Nephron progenitor cell (in vitro differentiated cells): ENCODE data around the gene S100A16.

ENCODE experiments used
- DNase-seq: peaks from one replicate; pipeline ENCODE4 v3.0.0; 2021
- H3K27ac Mint-ChIP-seq: 2 replicates; pipeline ENCODE4 v1.8.0; 2021; ENCODE audit warnings: mild to moderate bottlenecking, moderate library complexity, mixed read lengths
- H3K27me3 Mint-ChIP-seq: 2 replicates; pipeline ENCODE4 v1.8.0; 2021; ENCODE audit warnings: mild to moderate bottlenecking, low read depth, mixed read lengths; ENCODE audit not compliant: poor library complexity
- H3K36me3 Mint-ChIP-seq: 2 replicates; pipeline ENCODE4 v1.8.0; 2021; ENCODE audit warnings: low read depth, mixed read lengths
- H3K4me1 Mint-ChIP-seq: 2 replicates; pipeline ENCODE4 v1.8.0; 2021; ENCODE audit warnings: mixed read lengths
- H3K4me3 Mint-ChIP-seq: 2 replicates; pipeline ENCODE4 v1.8.0; 2021; ENCODE audit warnings: mild to moderate bottlenecking, moderate library complexity, mixed read lengths
- H3K9me3 Mint-ChIP-seq: 2 replicates; pipeline ENCODE4 v1.8.0; 2021; ENCODE audit warnings: mild to moderate bottlenecking, moderate library complexity, mixed read lengths
- CTCF ChIP-seq: fragments of 200-600 bp; sonication (generic); IDR thresholded peaks from 2 replicates; pipeline ENCODE4 v1.5.0; 2021; ENCODE audit warnings: antibody characterized with exemption

S100A16 gene

GRCh38 chr1:153658400-153659174 lies 45.6 kb upstream of the S100A16 start, which contains the start of gene SNAPIN:
Gene SNAPIN (plus strand): TSS chr1:153658703. CDS start chr1:153658744, 41 bp downstream.
- no peaks in the 10 kb centered on the region for H3K9me3 Mint-ChIP-seq
- peak within 1 kb of the TSS; percentile 97 for H3K4me3 Mint-ChIP-seq
- no peak for TF ChIP-seq CTCF
- H3K4me1 Mint-ChIP-seq = peaks cover 26% of the 10 kb centered on the region
- DNase-seq = peak; percentile 90
- peaks cover 3% of the 10 kb centered on the region for H3K27me3 Mint-ChIP-seq
- H3K27ac Mint-ChIP-seq = peak within 1 kb of the TSS; percentile 69
- peaks cover 27% of the 10 kb centered on the region for H3K36me3 Mint-ChIP-seq

- no peaks in the 10 kb centered on the region for H3K9me3 Mint-ChIP-seq
- no peak overlapping the region for H3K4me3 Mint-ChIP-seq
- no peak for TF ChIP-seq CTCF
- no peaks in the 10 kb centered on the region for H3K36me3 Mint-ChIP-seq
- peaks cover 18% of the 10 kb centered on the region for H3K4me1 Mint-ChIP-seq
- no peak for DNase-seq
- H3K27me3 Mint-ChIP-seq = peaks cover 3% of the 10 kb centered on the region
- no peak overlapping the region for H3K27ac Mint-ChIP-seq
Measured at GRCh38 chr1:153655333-153655732, 42.4 kb upstream of the S100A16 start.

- H3K4me3 Mint-ChIP-seq = no peak overlapping the region
- H3K27ac Mint-ChIP-seq = no peak overlapping the region
- H3K9me3 Mint-ChIP-seq = no peaks in the 10 kb centered on the region
- H3K27me3 Mint-ChIP-seq = peaks cover 3% of the 10 kb centered on the region
- peaks cover 1% of the 10 kb centered on the region for H3K4me1 Mint-ChIP-seq
- no peaks in the 10 kb centered on the region for H3K36me3 Mint-ChIP-seq
- DNase-seq = no peak
- no peak for TF ChIP-seq CTCF
Measured at GRCh38 chr1:153652805-153653500, 40.0 kb upstream of the S100A16 start.

- Mint-ChIP-seq H3K9me3 (no peaks in the 10 kb centered on the region), H3K27me3 (no peaks in the 10 kb centered on the region), H3K4me3 (no peak overlapping the region), H3K36me3 (peaks cover 5% of the 10 kb centered on the region), H3K27ac (no peak overlapping the region), H3K4me1 (peaks cover 9% of the 10 kb centered on the region)
- no peak for DNase-seq
- no peak for TF ChIP-seq CTCF
Measured at GRCh38 chr1:153651771-153652170, 38.8 kb upstream of the S100A16 start.

GRCh38 chr1:153649863-153650235 lies 36.9 kb upstream of the S100A16 start:
- Mint-ChIP-seq H3K27ac (peak overlapping the region; percentile 57), H3K36me3 (peaks cover 24% of the 10 kb centered on the region), H3K4me1 (peaks cover 9% of the 10 kb centered on the region), H3K9me3 (no peaks in the 10 kb centered on the region), H3K4me3 (no peak overlapping the region), H3K27me3 (no peaks in the 10 kb centered on the region)
- no peak for DNase-seq
- no peak for TF ChIP-seq CTCF
